ENCODE results near the gene COL17A1. TPM values are rescaled to one million over a fixed set of nuclear protein-coding genes. Genes with fewer than 3 reads are reported as not detected.

Gene COL17A1
- polyA plus RNA-seq, 1 experiment = 0.01 TPM

DNA sequence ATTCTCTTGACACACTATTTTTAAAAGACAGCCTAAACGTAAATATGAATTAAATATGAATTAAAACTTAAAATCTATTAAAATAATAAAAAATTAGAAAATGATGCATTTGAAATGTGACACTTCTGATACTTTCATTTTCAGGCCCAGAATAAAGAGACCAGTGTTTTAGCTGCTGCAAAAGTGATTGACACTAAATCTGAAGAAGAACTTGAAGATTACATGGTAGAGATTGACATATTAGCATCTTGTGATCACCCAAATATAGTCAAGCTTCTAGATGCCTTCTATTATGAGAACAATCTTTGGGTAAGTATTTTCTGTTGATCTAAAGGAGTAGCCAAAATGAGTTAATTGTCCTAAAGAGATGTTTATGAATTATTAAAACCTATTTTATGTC lies 95.1 kb downstream of the COL17A1 start:
- H3K36me3 ChIP-seq (ENCODE audit: control insufficient read depth, insufficient read depth, low read length) = no peaks in the 10 kb centered on the region
- CTCF ChIA-PET = interaction anchor here (0.9 to 1.2 kb wide), 2 partner anchors 23 to 27 kb away, joined by 3 to 4 read pairs; partner anchors contain the start of gene SLK
- no peaks in the 10 kb centered on the region for H3K27me3 ChIP-seq (ENCODE audit: control insufficient read depth, insufficient read depth, low read length)
- H3K4me3 ChIP-seq (ENCODE audit: low read depth, low read length) = no peak overlapping the region
- DNase-seq (ENCODE audit: low read depth) = no peak
- POLR2A ChIA-PET = no interaction called here
- TF ChIP-seq, protein P1, sequence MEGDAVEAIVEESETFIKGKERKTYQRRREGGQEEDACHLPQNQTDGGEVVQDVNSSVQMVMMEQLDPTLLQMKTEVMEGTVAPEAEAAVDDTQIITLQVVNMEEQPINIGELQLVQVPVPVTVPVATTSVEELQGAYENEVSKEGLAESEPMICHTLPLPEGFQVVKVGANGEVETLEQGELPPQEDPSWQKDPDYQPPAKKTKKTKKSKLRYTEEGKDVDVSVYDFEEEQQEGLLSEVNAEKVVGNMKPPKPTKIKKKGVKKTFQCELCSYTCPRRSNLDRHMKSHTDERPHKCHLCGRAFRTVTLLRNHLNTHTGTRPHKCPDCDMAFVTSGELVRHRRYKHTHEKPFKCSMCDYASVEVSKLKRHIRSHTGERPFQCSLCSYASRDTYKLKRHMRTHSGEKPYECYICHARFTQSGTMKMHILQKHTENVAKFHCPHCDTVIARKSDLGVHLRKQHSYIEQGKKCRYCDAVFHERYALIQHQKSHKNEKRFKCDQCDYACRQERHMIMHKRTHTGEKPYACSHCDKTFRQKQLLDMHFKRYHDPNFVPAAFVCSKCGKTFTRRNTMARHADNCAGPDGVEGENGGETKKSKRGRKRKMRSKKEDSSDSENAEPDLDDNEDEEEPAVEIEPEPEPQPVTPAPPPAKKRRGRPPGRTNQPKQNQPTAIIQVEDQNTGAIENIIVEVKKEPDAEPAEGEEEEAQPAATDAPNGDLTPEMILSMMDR (IDR thresholded peaks at IDR 0.05; ENCODE audit: insufficient read depth, low read depth, low read length) = no peak

DNA sequence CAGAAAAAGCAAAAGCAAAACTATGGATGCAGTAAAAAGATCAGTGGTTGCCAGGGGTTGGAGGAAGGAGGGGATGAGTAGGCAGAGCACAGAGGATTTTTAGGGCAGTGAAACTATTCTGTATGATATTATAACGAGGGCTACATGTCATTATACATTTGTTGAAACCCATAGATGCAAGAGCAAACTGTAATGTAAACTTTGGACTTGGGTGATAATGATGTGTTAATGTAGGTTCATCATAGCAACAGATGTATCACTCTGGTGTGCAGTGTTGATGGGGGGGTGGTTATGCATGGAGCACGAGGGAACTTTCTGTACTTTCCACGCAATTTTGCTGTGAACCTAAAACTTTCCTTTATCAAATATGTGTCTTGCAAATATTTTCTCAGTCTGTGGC lies 95.6 kb downstream of the COL17A1 start:
- POLR2A ChIA-PET = no interaction called here
- TF ChIP-seq, protein P1 (IDR thresholded peaks at IDR 0.05; ENCODE audit: insufficient read depth, low read depth, low read length) = no peak

DNA sequence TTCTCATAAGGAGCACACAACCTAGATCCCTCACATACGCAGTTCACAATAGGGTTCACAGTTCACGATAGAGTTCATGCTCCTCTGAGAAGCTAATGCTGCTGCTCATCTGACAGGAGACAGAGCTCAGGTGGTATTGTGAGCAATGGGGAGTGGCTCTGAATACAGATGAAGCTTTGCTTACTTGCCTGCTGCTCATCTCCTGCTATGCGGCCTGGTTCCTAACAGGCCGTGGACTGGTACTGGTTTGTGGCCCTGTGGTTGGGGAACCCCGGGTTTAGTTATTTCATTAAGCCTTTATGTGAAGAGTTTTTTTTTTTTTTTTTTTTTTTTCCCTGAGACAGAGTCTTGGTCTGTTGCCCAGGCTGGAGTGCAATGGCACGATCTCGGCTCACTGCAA lies 99.3 kb downstream of the COL17A1 start:
- DNase-seq (ENCODE audit: low read depth) = no peak
- Histone ChIP-seq H3K27me3 (ENCODE audit: control insufficient read depth, insufficient read depth, low read length) (no peaks in the 10 kb centered on the region), H3K36me3 (ENCODE audit: control insufficient read depth, insufficient read depth, low read length) (no peaks in the 10 kb centered on the region), H3K4me3 (ENCODE audit: low read depth, low read length) (no peak overlapping the region)
- CTCF ChIA-PET = interaction anchor here (1.0 to 1.5 kb wide), 3 partner anchors 12 to 20 kb away, joined by 3 to 6 read pairs (median 3); no protein-coding TSS in a partner anchor
- POLR2A ChIA-PET = no interaction called here
- TF ChIP-seq, protein P1 (IDR thresholded peaks at IDR 0.05; ENCODE audit: insufficient read depth, low read depth, low read length) = no peak

More for the DNA sequence above, 95.6 kb downstream of the COL17A1 start:
- no peak for DNase-seq (ENCODE audit: low read depth)
- CTCF ChIA-PET = interaction anchor here (1.2 kb wide), 1 partner anchor 23 kb away, joined by 4 read pairs; the partner anchor contains the start of gene SLK
- no peaks in the 10 kb centered on the region for H3K27me3 ChIP-seq (ENCODE audit: control insufficient read depth, insufficient read depth, low read length)
- H3K36me3 ChIP-seq (ENCODE audit: control insufficient read depth, insufficient read depth, low read length) = no peaks in the 10 kb centered on the region
- no peak overlapping the region for H3K4me3 ChIP-seq (ENCODE audit: low read depth, low read length)

DNA sequence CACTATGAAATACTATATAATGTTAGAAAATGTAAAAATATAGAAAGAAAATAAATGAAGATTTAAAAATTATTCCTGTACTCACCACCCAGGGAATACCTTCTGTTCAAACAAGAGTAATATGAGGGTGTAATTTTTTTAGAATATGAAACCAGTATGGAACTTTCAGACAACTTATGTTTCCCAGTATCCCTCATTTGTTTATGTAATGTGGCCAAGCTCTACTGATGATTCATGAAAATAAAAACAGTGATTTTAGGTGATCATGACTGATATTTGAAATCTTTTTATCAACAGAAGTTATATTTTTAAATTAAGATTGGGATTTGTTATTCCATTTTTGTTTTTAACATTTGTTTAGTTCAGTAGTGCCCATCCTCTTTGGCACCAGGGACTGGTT lies 100.0 kb downstream of the COL17A1 start:
- DNase-seq (ENCODE audit: low read depth) = no peak
- no peaks in the 10 kb centered on the region for H3K36me3 ChIP-seq (ENCODE audit: control insufficient read depth, insufficient read depth, low read length)
- no peaks in the 10 kb centered on the region for H3K27me3 ChIP-seq (ENCODE audit: control insufficient read depth, insufficient read depth, low read length)
- ChIA-PET CTCF (interaction anchor here (0.7 to 1.5 kb wide), 4 partner anchors 10 to 21 kb away, joined by 3 to 6 read pairs (median 4); no protein-coding TSS in a partner anchor), POLR2A (no interaction called here)
- TF ChIP-seq, protein P1 (IDR thresholded peaks at IDR 0.05; ENCODE audit: insufficient read depth, low read depth, low read length) = no peak
- no peak overlapping the region for H3K4me3 ChIP-seq (ENCODE audit: low read depth, low read length)

DNA sequence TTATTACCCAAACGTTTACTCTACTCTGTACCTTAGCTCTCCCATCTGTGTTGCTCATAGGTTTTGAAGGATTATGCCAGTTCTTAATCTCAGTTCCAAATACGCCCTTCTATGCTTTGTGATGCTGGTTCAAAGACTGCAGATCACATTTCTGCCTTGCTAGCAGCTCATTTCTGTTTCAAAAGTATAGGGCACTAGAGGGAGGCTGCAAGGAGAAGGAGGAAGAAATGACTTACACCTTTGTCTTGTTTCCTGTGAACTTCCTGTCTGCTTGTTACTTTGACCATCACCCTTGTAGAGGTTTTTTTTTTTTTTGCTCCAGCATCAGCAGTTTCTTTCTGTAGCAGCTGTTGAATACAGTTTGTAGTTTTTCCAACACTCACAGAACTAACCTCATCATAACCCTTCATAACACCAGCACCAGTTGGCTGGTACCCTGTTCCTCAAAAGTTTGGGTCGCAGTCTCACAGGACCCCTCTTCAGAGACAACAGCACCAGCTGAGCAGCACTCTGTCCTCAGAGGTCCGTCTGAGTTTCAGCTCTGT lies 102.2 kb downstream of the COL17A1 start:
- Histone ChIP-seq H3K36me3 (ENCODE audit: control insufficient read depth, insufficient read depth, low read length) (no peaks in the 10 kb centered on the region), H3K27me3 (ENCODE audit: control insufficient read depth, insufficient read depth, low read length) (no peaks in the 10 kb centered on the region), H3K4me3 (ENCODE audit: low read depth, low read length) (no peak overlapping the region)
- POLR2A ChIA-PET = interaction anchor here (0.6 kb wide), 1 partner anchor 45 kb away, joined by 12 read pairs; no protein-coding TSS in a partner anchor
- CTCF ChIA-PET = interaction anchor here (1.4 kb wide), 1 partner anchor 93 kb away, joined by 3 read pairs; no protein-coding TSS in a partner anchor
- TF ChIP-seq, protein P1 (IDR thresholded peaks at IDR 0.05; ENCODE audit: insufficient read depth, low read depth, low read length) = no peak
- DNase-seq (ENCODE audit: low read depth) = no peak
